Tibial nerve (tissue), 3 donors: ENCODE results near the gene TBX15.

Experiments
- EP300 ChIP-seq, 2 donors: sonication (generic); formaldehyde crosslinking; IDR thresholded peaks; one replicate each; pipeline ENCODE4 v1.6.1; 2017; ENCODE audit warnings: antibody characterized with exemption in 2 of 2, mild to moderate bottlenecking in 1 of 2
- POLR2A ChIP-seq, 2 donors: fragments of 450-650 bp; IDR thresholded peaks; one replicate each; pipeline ENCODE4 v1.6.1; 2017; ENCODE audit warnings: antibody characterized with exemption in 2 of 2, mild to moderate bottlenecking in 2 of 2, moderate library complexity in 2 of 2

DNA sequence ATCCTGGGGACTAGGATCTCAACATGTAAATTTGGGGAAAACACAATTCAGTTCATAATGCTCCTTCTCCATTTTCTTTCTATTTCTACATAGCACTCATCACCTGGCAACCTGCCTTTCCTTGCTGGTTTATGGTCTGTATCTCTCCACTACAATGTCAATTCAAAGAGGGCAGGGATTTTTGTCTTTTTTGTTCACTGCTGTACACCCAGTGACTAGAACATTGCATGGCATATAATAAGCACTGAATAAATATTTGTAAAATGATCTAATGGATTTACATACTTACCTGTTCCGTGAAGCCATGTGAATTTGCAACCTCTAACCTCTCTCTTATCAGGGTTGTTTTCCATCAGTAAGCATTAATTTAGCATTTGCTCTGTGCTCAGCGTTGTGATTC is 27.4 kb upstream of the TBX15 start:
- TF ChIP-seq POLR2A (IDR thresholded peaks at IDR 0.05) (no peak), EP300 (IDR thresholded peaks at IDR 0.05) (no peak)
